ENCODE results near the gene QARS1. TPM values are rescaled to one million over a fixed set of nuclear protein-coding genes. Genes with fewer than 3 reads are reported as not detected.

Gene QARS1
- total RNA-seq: 477 and 512 TPM in 2 replicates

GRCh38 chr3:49104427-49105291 is at the start of gene QARS1:
Gene QARS1, minus strand, starts transcription at chr3:49104757. Its CDS starts 24 bp downstream, at chr3:49104733.

GRCh38 chr3:49132437-49133225 is 28.1 kb upstream of the QARS1 start, which contains the start of gene LAMB2:
Gene LAMB2, minus strand, starts transcription at chr3:49133050. Its CDS starts 183 bp downstream, at chr3:49132867.

GRCh38 chr3:49120438-49121131 is 16.0 kb upstream of the QARS1 start, which contains the start of gene USP19:
Gene USP19, minus strand, starts transcription at chr3:49120823. Its CDS starts 1,678 bp downstream, at chr3:49119145.

DNA sequence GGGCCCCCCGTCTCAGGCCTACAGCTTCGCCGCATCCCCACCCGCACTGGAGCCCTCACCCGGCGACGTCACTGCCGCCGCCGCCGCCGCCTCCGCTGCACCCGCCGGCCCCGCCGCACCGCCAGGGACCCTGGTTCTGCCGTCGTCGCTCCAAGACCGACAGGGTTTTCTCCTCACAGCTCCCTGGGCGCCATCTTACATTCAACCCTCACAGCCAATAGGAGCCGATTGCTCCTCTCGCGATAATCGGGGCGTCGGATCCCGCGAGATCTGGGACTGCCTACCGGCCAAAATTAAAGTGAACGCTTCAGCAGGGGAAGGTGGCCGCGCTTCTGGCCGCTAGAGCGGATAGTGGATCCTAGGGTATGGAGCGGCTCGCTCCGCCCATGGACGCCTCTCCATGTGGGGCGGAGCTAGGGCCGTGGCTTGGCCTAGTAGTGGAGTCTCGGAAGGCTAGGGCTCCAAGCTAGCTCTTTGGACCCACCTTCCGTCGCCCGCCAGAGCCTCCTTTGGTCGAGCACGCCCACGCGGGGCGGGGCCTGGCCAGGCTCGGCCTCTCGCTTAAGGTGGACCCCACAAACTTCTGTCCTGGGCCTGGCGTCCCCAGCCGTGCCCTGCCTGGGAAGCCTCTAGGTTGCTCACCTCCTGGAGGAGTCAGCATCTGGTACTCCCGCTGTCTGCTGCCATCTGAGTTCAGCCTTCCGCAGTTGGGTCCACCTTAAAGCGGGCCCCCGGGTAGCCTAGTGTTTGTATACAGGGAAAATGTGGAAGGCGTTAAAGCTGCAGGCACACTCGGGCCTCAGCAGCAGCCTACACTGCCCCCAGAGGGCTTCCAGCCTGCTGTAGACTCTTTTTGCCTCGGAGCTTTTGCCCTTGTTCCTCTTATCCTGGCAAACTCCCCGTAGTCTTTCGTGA is 10.4 kb downstream of the QARS1 start, which contains the start of gene QRICH1:
Gene QRICH1 (minus strand): TSS at position 219 of the 915 bp plus-strand sequence. CDS start 17,054 bp downstream, outside the sequence.

Other genes with a start within 250 kb of the QARS1 start
- 25.3 and 27.3 TPM in 2 replicates for gene SLC25A20, start 205.9 kb downstream of the QARS1 start, total RNA-seq
- 62.5 and 72.5 TPM in 2 replicates for gene ARIH2, start 185.9 kb downstream of the QARS1 start, total RNA-seq
- gene P4HTM, start 114.5 kb downstream of the QARS1 start, total RNA-seq: 3.0 and 3.2 TPM in 2 replicates
- 90.8 and 94.9 TPM in 2 replicates for gene WDR6, start 97.4 kb downstream of the QARS1 start, total RNA-seq
- 32.2 and 35.2 TPM in 2 replicates for gene DALRD3, start 86.2 kb downstream of the QARS1 start, total RNA-seq
- 46.2 and 62.9 TPM in 2 replicates for gene NDUFAF3, start 82.6 kb downstream of the QARS1 start, total RNA-seq
- gene IMPDH2, start 75.4 kb downstream of the QARS1 start, total RNA-seq: 149 and 269 TPM in 2 replicates
- 41.9 and 56.0 TPM in 2 replicates for gene QRICH1, start 10.7 kb downstream of the QARS1 start, total RNA-seq
- gene USP19, start 16.1 kb upstream of the QARS1 start, total RNA-seq: 32.7 and 39.1 TPM in 2 replicates
- gene LAMB2, start 28.3 kb upstream of the QARS1 start, total RNA-seq: 689 and 1,344 TPM in 2 replicates
- gene CCDC71, start 61.6 kb upstream of the QARS1 start, total RNA-seq: 16.1 and 16.4 TPM in 2 replicates
- 47.6 and 125 TPM in 2 replicates for gene KLHDC8B, start 66.8 kb upstream of the QARS1 start, total RNA-seq
- 2.4 and 2.8 TPM in 2 replicates for gene C3orf62, start 172.5 kb upstream of the QARS1 start, total RNA-seq
- 21.1 and 25.3 TPM in 2 replicates for gene USP4, start 235.3 kb upstream of the QARS1 start, total RNA-seq